Gastrocnemius medialis (tissue), 4 donors: ENCODE data around the gene CD48.

Source experiments
- CTCF ChIP-seq, 5 experiments: fragments of 450-650 bp in 3 of 5; fragments of 200-600 bp in 2 of 5; sonication (generic) in 2 of 5; IDR thresholded peaks in 4 of 5; conservative IDR thresholded peaks in 1 of 5; 1 replicate in 4 of 5; 2 replicates in 1 of 5; pipeline ENCODE4 v1.5.1; 2016 to 2019; ENCODE audit warnings: antibody characterized with exemption in 5 of 5, mild to moderate bottlenecking in 3 of 5, moderate library complexity in 3 of 5
- POLR2A ChIP-seq, 2 donors: fragments of 450-650 bp; IDR thresholded peaks; one replicate each; pipeline ENCODE4 v1.6.1; 2017; ENCODE audit warnings: antibody characterized with exemption in 2 of 2, mild to moderate bottlenecking in 2 of 2, moderate library complexity in 2 of 2

DNA sequence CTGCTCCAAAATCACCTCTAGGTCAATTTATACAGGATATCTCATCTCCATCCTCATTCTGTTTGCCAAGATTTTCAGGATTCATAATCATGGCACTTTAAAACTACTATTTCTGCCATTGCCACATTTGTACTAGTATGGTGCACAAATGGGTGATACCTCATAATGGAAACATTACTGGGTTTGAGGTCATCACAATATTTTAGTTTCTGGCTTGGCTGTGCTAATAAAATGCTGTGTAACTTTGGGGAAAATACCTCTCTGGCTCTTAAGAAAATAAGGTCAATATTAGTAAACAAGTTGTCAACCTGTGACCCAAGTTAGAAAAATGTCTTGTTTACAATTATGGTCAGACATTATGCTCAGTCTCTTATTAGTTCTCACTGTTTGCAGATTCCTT lies 22.7 kb upstream of the CD48 start:
- TF ChIP-seq CTCF (IDR thresholded peaks at IDR 0.05 in 4 of 5, conservative IDR thresholded peaks at IDR 0.05 in 1 of 5) (no peak), POLR2A (IDR thresholded peaks at IDR 0.05) (no peak)
